H9 (cell line): ENCODE measurements around the gene TCIRG1. TPM values are rescaled to one million over a fixed set of nuclear protein-coding genes. Genes with fewer than 3 reads are reported as not detected.

Experiments used
- DNase-seq: peaks from one replicate; pipeline ENCODE4 v3.0.0-alpha.2; 2017
- H2AFZ ChIP-seq: one replicate; pipeline ENCODE4 v1.6.1; 2013; ENCODE audit warnings: mild to moderate bottlenecking, low read length, control low read depth, moderate library complexity
- H2AK5ac ChIP-seq: 2 replicates; pipeline ENCODE4 v1.6.1; 2013; ENCODE audit warnings: low read length, control low read depth, mixed read lengths; ENCODE audit not compliant: insufficient read length
- H2BK120ac ChIP-seq: one replicate; pipeline ENCODE4 v1.6.1; 2013; ENCODE audit warnings: low read depth, mild to moderate bottlenecking, low read length, control low read depth, inconsistent platforms; ENCODE audit not compliant: poor library complexity, severe bottlenecking
- H2BK12ac ChIP-seq: 2 replicates; pipeline ENCODE4 v1.6.1; 2013; ENCODE audit warnings: low read length, control low read depth, mixed read lengths, low read depth; ENCODE audit not compliant: insufficient read length
- H2BK15ac ChIP-seq: 2 replicates; pipeline ENCODE4 v1.6.1; 2013; ENCODE audit warnings: low read depth, low read length, control low read depth
- H2BK20ac ChIP-seq: one replicate; pipeline ENCODE4 v1.6.1; 2013; ENCODE audit warnings: low read depth, mild to moderate bottlenecking, low read length, control low read depth, inconsistent platforms; ENCODE audit not compliant: poor library complexity, severe bottlenecking
- H2BK5ac ChIP-seq: 2 replicates; pipeline ENCODE4 v1.6.1; 2013; ENCODE audit warnings: low read length, control low read depth, mixed read lengths; ENCODE audit not compliant: insufficient read length
- H3K14ac ChIP-seq: 2 replicates; pipeline ENCODE4 v1.6.1; 2013; ENCODE audit warnings: low read length, control low read depth; ENCODE audit not compliant: insufficient read depth
- H3K18ac ChIP-seq: 2 replicates; pipeline ENCODE4 v1.6.1; 2013; ENCODE audit warnings: low read depth, mild to moderate bottlenecking, mixed read lengths, low read length, control low read depth; ENCODE audit not compliant: insufficient read length
- H3K23ac ChIP-seq: 2 replicates; pipeline ENCODE4 v1.6.1; 2013; ENCODE audit warnings: low read length, control low read depth, mixed read lengths, low read depth; ENCODE audit not compliant: insufficient read length
- H3K23me2 ChIP-seq: 2 replicates; pipeline ENCODE4 v1.6.1; 2013; ENCODE audit warnings: low read depth, mild to moderate bottlenecking, mixed read lengths, low read length, control low read depth; ENCODE audit not compliant: insufficient read length, poor library complexity, severe bottlenecking
- H3K27ac ChIP-seq: 2 replicates; pipeline ENCODE4 v1.5.1; 2013; ENCODE audit warnings: low read length, control low read depth, mixed read lengths, low read depth; ENCODE audit not compliant: insufficient read length
- H3K27me3 ChIP-seq: 2 replicates; pipeline ENCODE4 v1.6.1; 2013; ENCODE audit warnings: low read length, control low read depth, inconsistent platforms; ENCODE audit not compliant: insufficient read depth
- H3K4ac ChIP-seq: 2 replicates; pipeline ENCODE4 v1.6.1; 2013; ENCODE audit warnings: low read depth, mild to moderate bottlenecking, control low read depth, inconsistent platforms, low read length, moderate library complexity
- H3K4me1 ChIP-seq: 2 replicates; pipeline ENCODE4 v1.6.1; 2013; ENCODE audit warnings: low read length, control low read depth, inconsistent platforms; ENCODE audit not compliant: insufficient read depth
- H3K4me2 ChIP-seq: 2 replicates; pipeline ENCODE4 v1.6.1; 2013; ENCODE audit warnings: low read length, control low read depth, mixed read lengths; ENCODE audit not compliant: insufficient read length, insufficient read depth
- H3K56ac ChIP-seq: 2 replicates; pipeline ENCODE4 v1.6.1; 2013; ENCODE audit warnings: low read depth, mild to moderate bottlenecking, mixed read lengths, low read length, control low read depth; ENCODE audit not compliant: insufficient read length
- H3K79me1 ChIP-seq: 2 replicates; pipeline ENCODE4 v1.6.1; 2013; ENCODE audit warnings: low read depth, mild to moderate bottlenecking, moderate library complexity, low read length, control low read depth, inconsistent platforms; ENCODE audit not compliant: insufficient read depth, poor library complexity, severe bottlenecking
- H3K79me2 ChIP-seq: 2 replicates; pipeline ENCODE4 v1.6.1; 2013; ENCODE audit warnings: low read length, control low read depth, inconsistent platforms; ENCODE audit not compliant: insufficient read depth
- H3K9ac ChIP-seq: 2 replicates; pipeline ENCODE4 v1.6.1; 2013; ENCODE audit warnings: low read length, control low read depth, mixed read lengths; ENCODE audit not compliant: insufficient read length; ENCODE audit errors: extremely low read depth
- H3K9me3 ChIP-seq: one replicate; pipeline ENCODE4 v1.6.1; 2013; ENCODE audit warnings: low read depth, low read length, inconsistent platforms; ENCODE audit not compliant: control insufficient read depth
- H3T11ph ChIP-seq: one replicate; pipeline ENCODE4 v1.6.1; 2013; ENCODE audit warnings: mild to moderate bottlenecking, low read length, control low read depth, inconsistent platforms
- H4K20me1 ChIP-seq: one replicate; pipeline ENCODE4 v1.6.1; 2013; ENCODE audit not compliant: control insufficient read depth, insufficient read length, insufficient read depth
- H4K5ac ChIP-seq: 2 replicates; pipeline ENCODE4 v1.6.1; 2013; ENCODE audit warnings: low read depth, mild to moderate bottlenecking, mixed read lengths, low read length, control low read depth; ENCODE audit not compliant: insufficient read length
- H4K8ac ChIP-seq: replicated peaks from 2 replicates; pipeline ENCODE4 v1.6.1; 2013; ENCODE audit warnings: low read length, control low read depth, mixed read lengths, low read depth; ENCODE audit not compliant: insufficient read length
- H4K91ac ChIP-seq: 2 replicates; pipeline ENCODE4 v1.6.1; 2013; ENCODE audit warnings: low read depth, mild to moderate bottlenecking, moderate library complexity, mixed read lengths, low read length, control low read depth; ENCODE audit not compliant: insufficient read length
- H3K27ac Mint-ChIP-seq, 3 experiments: 2 replicates in 2 of 3; 3 replicates in 1 of 3; pipeline ENCODE4 v1.8.0; 2020 to 2021; ENCODE audit warnings: mixed read lengths in 3 of 3, mild to moderate bottlenecking in 1 of 3, moderate library complexity in 1 of 3
- H3K27me3 Mint-ChIP-seq: 2 replicates; pipeline ENCODE4 v1.8.0; 2021; ENCODE audit warnings: low read depth, mild to moderate bottlenecking, moderate library complexity, mixed read lengths
- H3K36me3 Mint-ChIP-seq, 3 experiments: 2 replicates in 2 of 3; 3 replicates in 1 of 3; pipeline ENCODE4 v1.8.0; 2020 to 2021; ENCODE audit warnings: low read depth in 3 of 3, mixed read lengths in 3 of 3; ENCODE audit not compliant: insufficient read depth in 1 of 3
- H3K4me1 Mint-ChIP-seq, 2 experiments: 2 replicates each; pipeline ENCODE4 v1.8.0; 2020; ENCODE audit warnings: mixed read lengths in 2 of 2
- H3K4me3 Mint-ChIP-seq, 2 experiments: 2 replicates in 1 of 2; 3 replicates in 1 of 2; pipeline ENCODE4 v1.8.0; 2020 to 2021; ENCODE audit warnings: mild to moderate bottlenecking in 2 of 2, mixed read lengths in 2 of 2, moderate library complexity in 1 of 2
- H3K9me3 Mint-ChIP-seq, 2 experiments: 2 replicates in 1 of 2; 3 replicates in 1 of 2; pipeline ENCODE4 v1.8.0; 2020; ENCODE audit warnings: mild to moderate bottlenecking in 2 of 2, mixed read lengths in 2 of 2, moderate library complexity in 1 of 2
- CTCF ChIP-seq: fragments of 200-600 bp; sonication (generic); conservative IDR thresholded peaks from 3 replicates; pipeline ENCODE4 v1.8.0; 2021; ENCODE audit warnings: antibody characterized with exemption, mild to moderate bottlenecking
- WGBS: extraction: QIAGEN DNeasy Blood & Tissue Kit; methylation state at CpG from one replicate; pipeline ENCODE4 v1.1.7; 2013; ENCODE audit warnings: missing lambda C conversion rate, low lambda C conversion rate, mixed read lengths; ENCODE audit not compliant: insufficient read length; ENCODE audit errors: extremely low coverage; 5-methylcytosine and 5-hydroxymethylcytosine counted together
- total RNA-seq: library from RNA; stranded (reverse); gene quantifications from 2 replicates; pipeline ENCODE4 v1.2.1, GENCODE V29; 2021

The TCIRG1 gene
- total RNA-seq, 1 experiment from 2014 or later: 24.4 TPM

GRCh38 chr11:67998150-67999045 is 40.4 kb upstream of the TCIRG1 start:
- no peak overlapping the region for H2BK5ac ChIP-seq
- H3K4me1 Mint-ChIP-seq: peaks cover 21 to 22% of the 10 kb centered on the region in 2 experiments
- no peaks in the 10 kb centered on the region for H3K27me3 ChIP-seq
- H2BK12ac ChIP-seq: no peak overlapping the region
- no peak overlapping the region for H3T11ph ChIP-seq
- no peak overlapping the region for H2BK20ac ChIP-seq
- no peak overlapping the region for H3K4ac ChIP-seq
- no peak overlapping the region for H3K23ac ChIP-seq
- no peak overlapping the region for H3K27ac Mint-ChIP-seq
- no peak overlapping the region for H3K27ac ChIP-seq
- no peak overlapping the region for H2BK120ac ChIP-seq
- H3K9me3 Mint-ChIP-seq: no peaks in the 10 kb centered on the region; a peak in 1 of 5 replicates
- H3K56ac ChIP-seq: no peak overlapping the region
- H3K4me3 Mint-ChIP-seq: no peak overlapping the region
- no peak overlapping the region for H3K14ac ChIP-seq
- no peaks in the 10 kb centered on the region for H3K79me2 ChIP-seq
- no peaks in the 10 kb centered on the region; the same call in 1 of the 2 replicates for H3K4me1 ChIP-seq
- TF ChIP-seq CTCF: no peak
- H3K9ac ChIP-seq: no peak overlapping the region
- peaks cover 0 to 6% (median 4%) of the 10 kb centered on the region in 3 experiments; a peak in 4 of 7 replicates for H3K36me3 Mint-ChIP-seq
- WGBS: no CpG with 5 or more reads among the region's 9 CpGs
- no peaks in the 10 kb centered on the region for H3K79me1 ChIP-seq
- DNase-seq: peak; percentile 8
- H3K18ac ChIP-seq: no peak overlapping the region
- no peak overlapping the region for H3K4me2 ChIP-seq
- H4K8ac ChIP-seq: no peak overlapping the region
- H4K20me1 ChIP-seq: no peaks in the 10 kb centered on the region
- no peak overlapping the region for H2AK5ac ChIP-seq
- peaks cover 3% of the 10 kb centered on the region for H3K23me2 ChIP-seq
- no peak overlapping the region for H4K91ac ChIP-seq
- no peak overlapping the region for H2AFZ ChIP-seq
- H4K5ac ChIP-seq: no peak overlapping the region
- H3K9me3 ChIP-seq: no peaks in the 10 kb centered on the region
- H2BK15ac ChIP-seq: no peak overlapping the region; the same call in 1 of the 2 replicates
- peaks cover 15% of the 10 kb centered on the region for H3K27me3 Mint-ChIP-seq
